ENCODE measurements around the gene RCAN2. TPM values are rescaled to one million over a fixed set of nuclear protein-coding genes. Genes with fewer than 3 reads are reported as not detected.

The RCAN2 gene
- total and polyA plus RNA-seq, 2 donors (not counting 3 experiments of a cell fraction or from before 2014, with no cell fraction given) = 0.07 to 0.33 TPM

GRCh38 chr6:46338131-46338530 lies 153.1 kb downstream of the RCAN2 start:
- DNase-seq (ENCODE audit: low read depth, low spot score) = no peak
- H3K79me2 ChIP-seq (ENCODE audit: control insufficient read depth, insufficient read depth, low read length) = no peaks in the 10 kb centered on the region
- H3K9me1 ChIP-seq (replicated peaks; ENCODE audit: control insufficient read depth, extremely low read depth, insufficient read depth, low read length) = no peaks in the 10 kb centered on the region
- H3K4me3 ChIP-seq (replicated peaks in 1 of 3; ENCODE audit: insufficient read depth in 1 of 3, low read depth in 1 of 3, low read length in 3 of 3) = no peak overlapping the region
- no peak overlapping the region for H2AFZ ChIP-seq (ENCODE audit: low read depth, low read length)
- no peaks in the 10 kb centered on the region for H3K27me3 ChIP-seq (ENCODE audit: control insufficient read depth in 2 of 2, insufficient read depth in 2 of 2, low read length in 2 of 2)
- no peaks in the 10 kb centered on the region for H3K9me3 ChIP-seq (replicated peaks; ENCODE audit: control insufficient read depth, insufficient read depth, low read length)
- no peaks in the 10 kb centered on the region for H3K4me1 ChIP-seq (ENCODE audit: control insufficient read depth, extremely low read depth, insufficient read depth, low read length)
- no peak overlapping the region for H3K9ac ChIP-seq (replicated peaks; ENCODE audit: extremely low read depth, insufficient read depth, low read length)
- no peak overlapping the region for H3K27ac ChIP-seq (ENCODE audit: insufficient read depth, low read depth, low read length)
- no TSS peak for BruUV-seq (replicated peaks)
- FAIRE-seq = no peak
- dilution Hi-C loops (cut with MboI; ENCODE audit: extremely low pct_ligation_motif_present, low sequenced_read_pairs) (no loop called here), intact Hi-C loops (cut with micrococcal nuclease) (no loop called here)
- no peak overlapping the region for H3K4me2 ChIP-seq (ENCODE audit: insufficient read depth, low read length)
- no peaks in the 10 kb centered on the region for H3K36me3 ChIP-seq (ENCODE audit: control insufficient read depth in 2 of 2, extremely low read depth in 1 of 2, insufficient read depth in 2 of 2, low read length in 2 of 2)
- ChIA-PET POLR2A (no interaction called here), CTCF (no interaction called here)
- no peaks in the 10 kb centered on the region for H4K20me1 ChIP-seq (replicated peaks; ENCODE audit: control insufficient read depth, extremely low read depth, insufficient read depth, low read length)
- TF ChIP-seq MYC (IDR thresholded peaks at IDR 0.05; ENCODE audit: low read depth, low read length) = no peak
- no peak for TF ChIP-seq CTCF (IDR thresholded peaks at IDR 0.05; ENCODE audit: extremely low read depth in 1 of 2, insufficient read depth in 1 of 2, low read depth in 1 of 2, low read length in 2 of 2)
- TF ChIP-seq MAX (IDR thresholded peaks at IDR 0.05; ENCODE audit: insufficient read depth, insufficient read length) = no peak
- TF ChIP-seq GATA2 (IDR thresholded peaks at IDR 0.05; ENCODE audit: insufficient read depth, insufficient read length, low read depth, low read length) = no peak
- TF ChIP-seq FOS (IDR thresholded peaks at IDR 0.05; ENCODE audit: borderline replicate concordance, insufficient read depth, low read length) = no peak

GRCh38 chr6:46334442-46334841 lies 156.8 kb downstream of the RCAN2 start:
- intact Hi-C loops (cut with micrococcal nuclease) (no loop called here), dilution Hi-C loops (cut with MboI; ENCODE audit: extremely low pct_ligation_motif_present, low sequenced_read_pairs) (no loop called here)
- POLR2A ChIA-PET = no interaction called here
- H2AFZ ChIP-seq (ENCODE audit: low read depth, low read length) = no peak overlapping the region
- no peak overlapping the region for H3K4me2 ChIP-seq (ENCODE audit: insufficient read depth, low read length)
- no peak overlapping the region for H3K9ac ChIP-seq (replicated peaks; ENCODE audit: extremely low read depth, insufficient read depth, low read length)
- TF ChIP-seq MYC (IDR thresholded peaks at IDR 0.05; ENCODE audit: low read depth, low read length) = no peak
- no peak for TF ChIP-seq MAX (IDR thresholded peaks at IDR 0.05; ENCODE audit: insufficient read depth, insufficient read length)
- no peak for TF ChIP-seq JUN (IDR thresholded peaks at IDR 0.05; ENCODE audit: borderline replicate concordance, insufficient read depth, insufficient read length, low read depth)
- no peak for TF ChIP-seq EZH2 (IDR thresholded peaks at IDR 0.05; ENCODE audit: borderline replicate concordance, low read depth, low read length, severe bottlenecking)
- TF ChIP-seq POLR2AphosphoS5 (IDR thresholded peaks at IDR 0.05; ENCODE audit: insufficient read depth, low read depth, low read length) = no peak
- TF ChIP-seq FOS (IDR thresholded peaks at IDR 0.05; ENCODE audit: borderline replicate concordance, insufficient read depth, low read length) = no peak
- TF ChIP-seq GATA2 (IDR thresholded peaks at IDR 0.05; ENCODE audit: insufficient read depth, insufficient read length, low read depth, low read length) = no peak
- no peak for TF ChIP-seq CTCF (IDR thresholded peaks at IDR 0.05; ENCODE audit: extremely low read depth in 1 of 2, insufficient read depth in 1 of 2, low read depth in 1 of 2, low read length in 2 of 2)
- TF ChIP-seq POLR2A (IDR thresholded peaks at IDR 0.05; ENCODE audit: low read depth, low read length) = no peak
- no TSS peak for BruUV-seq (replicated peaks)
- DNase-seq (ENCODE audit: low read depth, low spot score) (no peak), FAIRE-seq (no peak)
- H3K4me1 ChIP-seq (ENCODE audit: control insufficient read depth, extremely low read depth, insufficient read depth, low read length) = no peaks in the 10 kb centered on the region
- H4K20me1 ChIP-seq (replicated peaks; ENCODE audit: control insufficient read depth, extremely low read depth, insufficient read depth, low read length) = no peaks in the 10 kb centered on the region
- H3K79me2 ChIP-seq (ENCODE audit: control insufficient read depth, insufficient read depth, low read length) = no peaks in the 10 kb centered on the region
- no peak overlapping the region for H3K4me3 ChIP-seq (replicated peaks in 1 of 3; ENCODE audit: insufficient read depth in 1 of 3, low read depth in 1 of 3, low read length in 3 of 3)
- H3K36me3 ChIP-seq (ENCODE audit: control insufficient read depth in 2 of 2, extremely low read depth in 1 of 2, insufficient read depth in 2 of 2, low read length in 2 of 2) = no peaks in the 10 kb centered on the region
- H3K27me3 ChIP-seq (ENCODE audit: control insufficient read depth in 2 of 2, insufficient read depth in 2 of 2, low read length in 2 of 2) = no peaks in the 10 kb centered on the region
- CTCF ChIA-PET = interaction anchor here (1.5 kb wide), 1 partner anchor 17 kb away, joined by 4 read pairs; no protein-coding TSS in a partner anchor
- H3K9me3 ChIP-seq (replicated peaks; ENCODE audit: control insufficient read depth, insufficient read depth, low read length) = no peaks in the 10 kb centered on the region
- H3K9me1 ChIP-seq (replicated peaks; ENCODE audit: control insufficient read depth, extremely low read depth, insufficient read depth, low read length) = no peaks in the 10 kb centered on the region
- no peak overlapping the region for H3K27ac ChIP-seq (ENCODE audit: insufficient read depth, low read depth, low read length)
